ENCODE results near the gene ADAMTS17. TPM values are rescaled to one million over a fixed set of nuclear protein-coding genes. Genes with fewer than 3 reads are reported as not detected.
"Not testable (repeated sequence)": the region's sequence is repeated elsewhere in the genome, so short reads cannot be mapped to it uniquely, and the experiment has no call there.

ADAMTS17 gene
- total RNA-seq, 2 experiments from 2014 or later = 5.6 to 7.3 TPM

- peak; percentile 91 for DNase-seq
- POLR2A ChIA-PET = interaction anchor here (0.5 to 2.2 kb wide), 9 partner anchors 9 to 902 kb away, joined by 3 to 12 read pairs (median 3); partner anchors contain the start of genes ASB7, CHSY1 and LINS1
- H3K4me3 Mint-ChIP-seq = peak overlapping the region; percentile 91
- no peaks in the 10 kb centered on the region for H3K36me3 Mint-ChIP-seq
- H3K4me1 Mint-ChIP-seq = peaks cover 6% of the 10 kb centered on the region
- peak overlapping the region; percentile 86 for H3K27ac Mint-ChIP-seq
- peaks cover 18% of the 10 kb centered on the region for H3K27me3 Mint-ChIP-seq
- ATAC-seq (ENCODE audit: low read depth) = peak; percentile 96
- no peaks in the 10 kb centered on the region for H3K9me3 Mint-ChIP-seq
Measured at GRCh38 chr15:100349696-100350433, 8.1 kb upstream of the ADAMTS17 start.

DNA sequence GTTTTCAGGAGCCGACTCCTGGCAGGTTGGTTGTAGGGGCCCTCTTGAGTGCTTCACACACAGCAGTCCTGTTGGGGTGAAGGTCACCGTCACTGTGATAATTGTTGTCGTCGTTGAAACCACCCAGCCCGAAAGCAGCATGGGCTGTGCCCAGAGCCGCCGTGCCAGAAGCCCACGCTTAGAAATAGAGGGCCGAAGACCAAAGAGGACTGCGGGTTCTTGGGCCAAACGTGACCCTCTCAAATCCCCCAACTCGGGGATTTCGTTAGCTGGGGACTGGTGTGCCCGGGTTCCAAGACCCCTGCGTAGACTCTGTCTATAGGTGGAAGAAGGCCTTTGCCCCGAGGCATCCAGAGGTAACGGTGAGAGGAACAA lies 7.5 kb upstream of the ADAMTS17 start:
- H3K27me3 Mint-ChIP-seq = peaks cover 14% of the 10 kb centered on the region
- no peak for DNase-seq
- POLR2A ChIA-PET = interaction anchor here (1.3 to 2.2 kb wide), 4 partner anchors 221 to 421 kb away, joined by 3 to 12 read pairs (median 7); partner anchors contain the start of genes ASB7 and LINS1
- H3K27ac Mint-ChIP-seq = no peak overlapping the region
- H3K4me3 Mint-ChIP-seq = peak overlapping the region; percentile 91
- no peaks in the 10 kb centered on the region for H3K9me3 Mint-ChIP-seq
- no peak for ATAC-seq (ENCODE audit: low read depth)
- no peaks in the 10 kb centered on the region for H3K36me3 Mint-ChIP-seq
- H3K4me1 Mint-ChIP-seq = peaks cover 6% of the 10 kb centered on the region

DNA sequence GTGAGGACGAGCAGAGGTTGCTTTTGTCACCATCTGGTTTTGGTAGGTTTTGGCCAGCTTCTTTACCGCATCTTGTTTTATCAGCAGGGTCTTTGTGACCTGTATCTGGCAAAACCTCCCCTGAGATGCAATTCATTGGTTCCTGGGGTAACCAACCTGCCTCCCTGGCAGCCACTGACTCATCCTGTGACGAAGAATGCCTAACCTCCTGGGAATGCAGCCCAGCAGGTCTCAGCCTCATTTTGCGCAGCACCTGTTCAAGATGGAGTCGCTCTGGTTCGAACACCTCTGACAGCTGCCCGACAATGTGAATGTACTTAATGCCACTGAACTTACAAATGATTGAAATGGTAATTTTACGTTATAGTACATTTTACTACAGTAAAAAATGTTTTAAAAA lies 6.8 kb upstream of the ADAMTS17 start:
- Mint-ChIP-seq H3K36me3 (no peaks in the 10 kb centered on the region), H3K27ac (no peak overlapping the region), H3K27me3 (peaks cover 17% of the 10 kb centered on the region), H3K4me3 (no peak overlapping the region), H3K4me1 (peaks cover 6% of the 10 kb centered on the region), H3K9me3 (no peaks in the 10 kb centered on the region)
- ATAC-seq (ENCODE audit: low read depth) (no peak), DNase-seq (no peak)
- POLR2A ChIA-PET = no interaction called here

DNA sequence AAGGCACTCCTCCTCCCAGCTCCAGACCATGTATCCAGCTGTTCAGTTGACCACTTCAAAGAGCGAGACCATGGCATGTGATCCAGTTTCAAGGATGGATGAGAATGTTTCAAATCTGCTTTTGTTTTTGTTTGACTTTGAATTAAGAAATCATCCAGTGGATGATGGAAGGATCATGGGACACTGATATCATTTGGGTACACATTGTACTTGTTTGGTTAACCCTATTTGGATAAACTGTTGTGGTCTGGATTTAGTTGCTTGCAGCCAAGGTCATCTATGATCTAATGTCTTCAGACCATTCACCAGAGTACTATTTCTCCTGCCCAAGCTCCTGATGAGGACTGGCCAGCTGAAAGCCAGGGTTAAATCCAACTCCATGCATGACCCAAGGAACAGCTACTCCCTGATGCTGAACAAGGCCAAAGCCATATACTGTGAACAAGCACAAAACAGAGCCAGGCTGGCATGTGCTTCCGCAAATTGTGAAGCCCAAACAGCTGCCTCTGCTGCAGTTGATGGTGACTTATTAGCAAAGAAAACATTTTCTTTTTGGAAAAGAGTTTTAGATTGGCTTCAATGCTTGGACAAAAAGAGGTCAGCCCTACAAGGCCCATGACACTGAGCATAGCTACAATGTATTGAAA lies 5.2 kb upstream of the ADAMTS17 start:
- Mint-ChIP-seq H3K27me3 (peaks cover 14% of the 10 kb centered on the region), H3K4me3 (no peak overlapping the region), H3K36me3 (no peaks in the 10 kb centered on the region), H3K27ac (no peak overlapping the region), H3K4me1 (peaks cover 8% of the 10 kb centered on the region), H3K9me3 (no peaks in the 10 kb centered on the region)
- POLR2A ChIA-PET = no interaction called here
- ATAC-seq (ENCODE audit: low read depth) (no peak), DNase-seq (no peak)

- DNase-seq (no peak), ATAC-seq (ENCODE audit: low read depth) (no peak)
- Mint-ChIP-seq H3K4me3 (no peak overlapping the region), H3K27me3 (peaks cover 15% of the 10 kb centered on the region), H3K36me3 (no peaks in the 10 kb centered on the region), H3K9me3 (no peaks in the 10 kb centered on the region), H3K4me1 (peaks cover 6% of the 10 kb centered on the region), H3K27ac (no peak overlapping the region)
- POLR2A ChIA-PET = interaction anchor here (1.0 kb wide), 1 partner anchor 257 kb away, joined by 3 read pairs; the partner anchor contains the start of genes ASB7 and LINS1
Measured at GRCh38 chr15:100345438-100345837, 3.7 kb upstream of the ADAMTS17 start.

- H3K4me3 Mint-ChIP-seq = no peak overlapping the region
- peaks cover 17% of the 10 kb centered on the region for H3K27me3 Mint-ChIP-seq
- H3K9me3 Mint-ChIP-seq = no peaks in the 10 kb centered on the region
- POLR2A ChIA-PET = no interaction called here
- ATAC-seq (ENCODE audit: low read depth) (no peak), DNase-seq (no peak)
- no peak overlapping the region for H3K27ac Mint-ChIP-seq
- H3K36me3 Mint-ChIP-seq = no peaks in the 10 kb centered on the region
- H3K4me1 Mint-ChIP-seq = peaks cover 12% of the 10 kb centered on the region
Measured at GRCh38 chr15:100343251-100343650, 1.5 kb upstream of the ADAMTS17 start.

- no peaks in the 10 kb centered on the region for H3K9me3 Mint-ChIP-seq
- no peak overlapping the region for H3K27ac Mint-ChIP-seq
- ATAC-seq (ENCODE audit: low read depth) (peak; percentile 14), DNase-seq (peak; percentile 68)
- POLR2A ChIA-PET = interaction anchor here (0.9 to 1.6 kb wide), 2 partner anchors 9 to 11 kb away, joined by 3 to 10 read pairs; no protein-coding TSS in a partner anchor
- peaks cover 16% of the 10 kb centered on the region for H3K4me1 Mint-ChIP-seq
- peaks cover 17% of the 10 kb centered on the region for H3K27me3 Mint-ChIP-seq
- no peaks in the 10 kb centered on the region for H3K36me3 Mint-ChIP-seq
- no peak overlapping the region for H3K4me3 Mint-ChIP-seq
Measured at GRCh38 chr15:100341239-100341749, 481 bp downstream of the ADAMTS17 start.

DNA sequence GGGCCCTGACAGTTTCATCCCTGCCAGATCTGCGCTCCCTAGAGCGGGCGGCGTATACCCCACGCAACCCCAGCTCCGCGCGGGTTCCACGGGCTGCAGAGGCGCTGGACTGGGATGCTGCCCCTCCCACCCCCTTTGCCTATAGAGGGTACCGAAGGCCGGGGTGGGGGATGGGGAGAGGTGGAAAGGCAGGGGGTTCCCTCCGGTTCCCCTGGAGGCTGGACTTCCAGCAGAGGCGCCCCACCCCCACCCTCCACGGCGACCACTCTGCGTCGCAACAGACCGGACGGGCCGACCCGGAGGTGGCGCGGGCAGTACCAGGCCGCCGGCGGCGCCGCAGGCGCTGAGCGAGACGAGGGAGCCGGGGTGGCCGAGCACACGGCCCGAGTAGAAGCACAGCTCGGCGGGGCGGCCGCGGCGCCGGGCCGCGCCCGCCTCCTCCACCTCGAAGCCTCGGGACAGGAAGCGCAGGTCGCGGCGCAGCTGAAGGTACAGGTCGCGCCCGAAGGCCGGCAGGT lies 995 bp downstream of the ADAMTS17 start:
- POLR2A ChIA-PET = interaction anchor here (0.9 to 1.6 kb wide), 2 partner anchors 9 to 10 kb away, joined by 3 to 10 read pairs; no protein-coding TSS in a partner anchor
- Mint-ChIP-seq H3K4me3 (peak overlapping the region; percentile 67), H3K9me3 (no peaks in the 10 kb centered on the region), H3K36me3 (no peaks in the 10 kb centered on the region), H3K27me3 (peaks cover 17% of the 10 kb centered on the region), H3K27ac (no peak overlapping the region), H3K4me1 (peaks cover 18% of the 10 kb centered on the region)
- DNase-seq (no peak), ATAC-seq (ENCODE audit: low read depth) (no peak)

GRCh38 chr15:100339999-100340398 lies 1.8 kb downstream of the ADAMTS17 start:
- H3K36me3 Mint-ChIP-seq = no peaks in the 10 kb centered on the region
- peaks cover 25% of the 10 kb centered on the region for H3K4me1 Mint-ChIP-seq
- ATAC-seq (ENCODE audit: low read depth) (no peak), DNase-seq (no peak)
- H3K27me3 Mint-ChIP-seq = peaks cover 15% of the 10 kb centered on the region
- no peak overlapping the region for H3K27ac Mint-ChIP-seq
- POLR2A ChIA-PET = interaction anchor here (1.6 to 4.1 kb wide), 2 partner anchors 9 to 411 kb away, joined by 10 to 20 read pairs; no protein-coding TSS in a partner anchor
- no peaks in the 10 kb centered on the region for H3K9me3 Mint-ChIP-seq
- H3K4me3 Mint-ChIP-seq = peak overlapping the region; percentile 67

DNA sequence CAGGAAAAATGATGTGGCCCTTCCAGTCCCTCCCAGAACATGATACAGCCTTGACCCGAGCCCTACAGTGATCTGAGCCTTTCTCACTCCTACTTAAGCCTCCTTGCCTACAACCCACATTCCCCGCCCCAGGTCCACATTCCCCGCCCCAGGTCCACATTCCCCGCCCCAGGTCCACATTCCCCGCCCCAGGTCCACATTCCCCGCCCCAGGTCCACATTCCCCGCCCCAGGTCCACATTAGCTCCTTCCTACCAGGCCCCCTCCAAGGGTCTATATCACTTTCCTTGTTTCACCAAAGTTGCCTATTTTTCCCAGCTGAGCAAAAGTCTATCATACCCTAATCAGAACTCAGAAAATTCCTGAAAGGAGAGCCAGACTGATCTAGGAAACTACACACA lies 2.3 kb downstream of the ADAMTS17 start:
- POLR2A ChIA-PET = interaction anchor here (0.5 to 4.1 kb wide), 5 partner anchors 9 to 411 kb away, joined by 3 to 22 read pairs (median 6); partner anchors contain the start of genes ASB7 and LINS1
- not testable (repeated sequence) for H3K27ac Mint-ChIP-seq; H3K4me3 Mint-ChIP-seq; H3K9me3 Mint-ChIP-seq; DNase-seq; H3K36me3 Mint-ChIP-seq; ATAC-seq (ENCODE audit: low read depth)
- Mint-ChIP-seq H3K27me3 (peaks cover 15% of the 10 kb centered on the region), H3K4me1 (peaks cover 31% of the 10 kb centered on the region)

GRCh38 chr15:100338971-100339444 lies 2.8 kb downstream of the ADAMTS17 start:
- Mint-ChIP-seq H3K36me3 (no peaks in the 10 kb centered on the region), H3K27ac (peak overlapping the region; percentile 78), H3K9me3 (no peaks in the 10 kb centered on the region), H3K27me3 (peaks cover 10% of the 10 kb centered on the region), H3K4me3 (peak overlapping the region; percentile 83), H3K4me1 (peaks cover 35% of the 10 kb centered on the region)
- POLR2A ChIA-PET = interaction anchor here (0.5 to 4.1 kb wide), 6 partner anchors 9 to 410 kb away, joined by 3 to 22 read pairs (median 4); partner anchors contain the start of genes ASB7 and LINS1
- peak; percentile 64 for ATAC-seq (ENCODE audit: low read depth)
- peak; percentile 58 for DNase-seq

DNA sequence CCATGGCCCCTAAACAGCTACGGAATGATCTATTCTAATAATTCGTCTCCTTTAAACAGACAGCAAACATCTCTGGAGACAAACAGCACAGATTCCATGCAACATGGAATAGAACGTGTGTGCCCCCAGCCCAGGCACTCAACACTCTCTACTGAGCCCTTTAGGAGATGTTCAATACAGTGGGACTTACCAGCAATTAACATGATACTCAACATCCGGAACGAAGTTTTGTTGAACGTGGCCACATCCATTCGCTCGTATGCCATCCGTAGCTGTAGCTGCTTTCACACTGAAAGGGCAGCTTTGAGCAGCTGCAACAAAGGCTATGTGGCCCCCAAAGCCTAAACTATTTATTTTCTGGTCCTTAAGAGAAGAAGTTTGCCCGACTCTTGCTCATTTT lies 3.5 kb downstream of the ADAMTS17 start:
- Mint-ChIP-seq H3K4me3 (peak overlapping the region; percentile 83), H3K4me1 (peaks cover 42% of the 10 kb centered on the region)

More for the DNA sequence above, 3.5 kb downstream of the ADAMTS17 start:
- Mint-ChIP-seq H3K27me3 (peaks cover 6% of the 10 kb centered on the region), H3K36me3 (no peaks in the 10 kb centered on the region), H3K27ac (peak overlapping the region; percentile 78), H3K9me3 (no peaks in the 10 kb centered on the region)
- no peak for DNase-seq
- ATAC-seq (ENCODE audit: low read depth) = no peak
- POLR2A ChIA-PET = interaction anchor here (0.8 to 4.1 kb wide), 5 partner anchors 8 to 412 kb away, joined by 3 to 22 read pairs (median 6); partner anchors contain the start of genes ASB7 and LINS1
